Panc1 (cell line): ENCODE measurements around the gene SMPD1. TPM values are rescaled to one million over a fixed set of nuclear protein-coding genes. Genes with fewer than 3 reads are reported as not detected.

Experiments
- ATAC-seq: fragments of 200-7000 bp; cut with Tn5 transposase; 2 replicates; pipeline ENCODE4 v1.9.1; 2020; ENCODE audit warnings: mild to moderate bottlenecking, moderate library complexity
- BruUV-seq: library from RNA; stranded (reverse); fragments of 400-500 nt; replicated peaks from 2 replicates; lab custom pipeline; 2021; lab: Mats Ljungman, UMichigan
- CTCF ChIA-PET: fragments of 300-600 bp; sonication (Branson Sonifier 250); formaldehyde crosslinking; loops from one replicate; lab custom pipeline; 2022; ENCODE audit warnings: antibody characterized with exemption; lab: Charles Lee
- POLR2A ChIA-PET: fragments of 300-600 bp; sonication (Branson Sonifier 250); formaldehyde crosslinking; loops from one replicate; lab custom pipeline; 2022; ENCODE audit warnings: antibody characterized with exemption; lab: Charles Lee
- DNase-seq: peaks from one replicate; pipeline ENCODE4 v3.0.0-alpha.2; 2010; ENCODE audit warnings: low read depth, low spot score
- H3K27ac ChIP-seq: 2 replicates; pipeline ENCODE4 v1.5.1; 2011; ENCODE audit warnings: mild to moderate bottlenecking, low read length, inconsistent platforms
- H3K27me3 ChIP-seq: fragments of 200-500 bp; sonication (Bioruptor generic); 2 replicates; pipeline ENCODE4 v1.6.0; 2014; ENCODE audit warnings: low read length, inconsistent platforms; ENCODE audit not compliant: control insufficient read depth, insufficient read depth
- H3K36me3 ChIP-seq: fragments of 200-500 bp; sonication (Bioruptor generic); 2 replicates; pipeline ENCODE4 v1.5.1; 2014; ENCODE audit warnings: inconsistent platforms, mild to moderate bottlenecking, low read length, moderate library complexity; ENCODE audit not compliant: control insufficient read depth, insufficient read depth
- H3K4me1 ChIP-seq: 2 replicates; pipeline ENCODE4 v1.5.1; 2011; ENCODE audit warnings: inconsistent platforms, mild to moderate bottlenecking, low read length, moderate library complexity; ENCODE audit not compliant: control insufficient read depth, insufficient read depth
- H3K4me3 ChIP-seq, 2 experiments: 2 replicates each; pipeline ENCODE4 v1.5.1; 2011 to 2012; ENCODE audit warnings: low read depth in 2 of 2, low read length in 2 of 2, mild to moderate bottlenecking in 2 of 2, inconsistent platforms in 1 of 2, moderate library complexity in 1 of 2
- H3K9me3 ChIP-seq: fragments of 200-500 bp; sonication (Bioruptor generic); 2 replicates; pipeline ENCODE4 v1.5.1; 2014; ENCODE audit warnings: low read depth, mild to moderate bottlenecking, inconsistent platforms, low read length, moderate library complexity; ENCODE audit not compliant: control insufficient read depth, insufficient read depth
- CTCF ChIP-seq: fragments of 450-650 bp; IDR thresholded peaks from 2 replicates; pipeline ENCODE4 v1.5.1; 2017; ENCODE audit warnings: mild to moderate bottlenecking
- POLR2AphosphoS5 ChIP-seq: IDR thresholded peaks from 2 replicates; pipeline ENCODE4 v1.6.1; 2012; ENCODE audit warnings: mild to moderate bottlenecking, low read depth, low read length, moderate library complexity
- REST ChIP-seq, 2 experiments: IDR thresholded peaks; 2 replicates each; pipeline ENCODE4 v1.6.1; 2011 to 2012; ENCODE audit warnings: low read depth in 2 of 2, control low read depth in 1 of 2, low read length in 1 of 2, mild to moderate bottlenecking in 1 of 2, moderate library complexity in 1 of 2; ENCODE audit not compliant: insufficient read depth in 1 of 2
- SIN3A ChIP-seq: IDR thresholded peaks from 2 replicates; pipeline ENCODE4 v1.6.1; 2012; ENCODE audit warnings: low read depth, mild to moderate bottlenecking, low read length, moderate library complexity, borderline replicate concordance; ENCODE audit not compliant: insufficient read depth
- TCF7L2 ChIP-seq: IDR thresholded peaks from 2 replicates; pipeline ENCODE4 v1.6.1; 2011; ENCODE audit warnings: mild to moderate bottlenecking, low read depth, low read length, inconsistent platforms
- in situ Hi-C: cut with HindIII; loops from 2 replicates; pipeline ENCODE4 v1.10.0; 2016; ENCODE audit warnings: low sequenced_read_pairs, low pct_unique_long_range_greater_than_20kb
- intact Hi-C: fragments of 100-400 bp; cut with micrococcal nuclease; formaldehyde crosslinking; loops from one replicate; pipeline ENCODE4 v1.10.0; 2022; ENCODE audit not compliant: unreplicated experiment
- total RNA-seq: library from RNA; stranded (reverse); gene quantifications from one replicate; pipeline ENCODE4 v1.2.1, GENCODE V29; 2021; ENCODE audit not compliant: unreplicated experiment

Gene SMPD1
- total RNA-seq, 1 experiment from 2014 or later = 20.0 TPM

- Histone ChIP-seq H3K4me1 (no peaks in the 10 kb centered on the region), H3K36me3 (no peaks in the 10 kb centered on the region), H3K27ac (no peak overlapping the region), H3K27me3 (peaks cover 2% of the 10 kb centered on the region), H3K4me3 (no peak overlapping the region), H3K9me3 (no peaks in the 10 kb centered on the region)
- ChIA-PET CTCF (no interaction called here), POLR2A (no interaction called here)
- BruUV-seq = no TSS peak
- DNase-seq (no peak), ATAC-seq (no peak)
- in situ Hi-C loops = no loop called here
- intact Hi-C loops = no loop called here
- no peak for TF ChIP-seq CTCF
- TF ChIP-seq SIN3A = no peak
- no peak for TF ChIP-seq POLR2AphosphoS5
- no peak for TF ChIP-seq REST (IDR thresholded peaks at IDR 0.05; ENCODE audit: insufficient read depth in 1 of 2, low read depth in 2 of 2, low read length in 1 of 2)
- TF ChIP-seq TCF7L2 = no peak
Observed at GRCh38 chr11:6365659-6366058, 24.6 kb upstream of the SMPD1 start.

GRCh38 chr11:6371825-6372224 is 18.4 kb upstream of the SMPD1 start:
- ATAC-seq = no peak
- no peak for DNase-seq
- Histone ChIP-seq H3K9me3 (no peaks in the 10 kb centered on the region), H3K27ac (no peak overlapping the region), H3K4me3 (no peak overlapping the region), H3K27me3 (peaks cover 10% of the 10 kb centered on the region), H3K4me1 (no peaks in the 10 kb centered on the region), H3K36me3 (no peaks in the 10 kb centered on the region)
- BruUV-seq = no TSS peak
- intact Hi-C loops = loop anchor here (10.0 kb wide), 1 partner anchor 233 kb away; the partner anchor contains the start of genes ILK and RRP8
- TF ChIP-seq CTCF (no peak), REST (IDR thresholded peaks at IDR 0.05; ENCODE audit: insufficient read depth in 1 of 2, low read depth in 2 of 2, low read length in 1 of 2) (no peak), SIN3A (no peak), POLR2AphosphoS5 (no peak), TCF7L2 (no peak)
- ChIA-PET CTCF (interaction anchor here (2.8 kb wide), 1 partner anchor 9 kb away, joined by 14 read pairs; no protein-coding TSS in a partner anchor), POLR2A (no interaction called here)
- in situ Hi-C loops = no loop called here
